NCI-H2081 (cell line): ENCODE results near the gene MBP.

ENCODE experiments used
- DNase-seq, 2 experiments: peaks; one replicate each; lab custom pipeline; 2025; lab: John Stamatoyannopoulos, UW

MBP gene

DNA sequence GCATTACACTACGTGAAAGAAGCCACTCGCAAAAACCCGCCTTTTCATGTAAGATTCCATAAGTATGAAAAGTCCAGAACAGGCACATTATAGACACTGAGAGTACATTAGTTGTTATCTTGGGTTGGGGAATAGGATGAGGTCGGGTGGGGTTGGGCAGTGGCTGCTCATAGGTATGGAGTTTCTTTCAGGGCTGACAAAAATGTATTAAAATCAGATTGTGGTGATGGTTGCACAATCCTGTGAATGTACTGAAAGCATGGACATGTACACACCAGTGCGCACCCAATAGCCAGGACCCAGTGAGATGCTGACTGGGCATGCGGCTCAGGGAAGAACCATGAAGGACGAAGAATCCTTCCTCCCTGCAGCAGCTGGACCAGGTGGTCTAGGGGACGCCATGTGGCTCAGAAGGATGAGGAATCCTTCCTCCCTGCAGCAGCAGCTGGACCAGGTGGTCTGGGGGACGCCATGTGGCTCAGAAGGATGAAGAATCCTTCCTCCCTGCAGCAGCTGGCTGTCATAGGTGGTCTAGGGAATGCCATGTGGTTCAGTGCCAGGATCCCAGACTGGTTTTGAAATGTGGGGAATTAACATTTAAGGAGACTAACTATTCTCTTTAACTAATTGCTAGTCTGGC is 50.1 kb downstream of the MBP start:
- DNase-seq: no peak

DNA sequence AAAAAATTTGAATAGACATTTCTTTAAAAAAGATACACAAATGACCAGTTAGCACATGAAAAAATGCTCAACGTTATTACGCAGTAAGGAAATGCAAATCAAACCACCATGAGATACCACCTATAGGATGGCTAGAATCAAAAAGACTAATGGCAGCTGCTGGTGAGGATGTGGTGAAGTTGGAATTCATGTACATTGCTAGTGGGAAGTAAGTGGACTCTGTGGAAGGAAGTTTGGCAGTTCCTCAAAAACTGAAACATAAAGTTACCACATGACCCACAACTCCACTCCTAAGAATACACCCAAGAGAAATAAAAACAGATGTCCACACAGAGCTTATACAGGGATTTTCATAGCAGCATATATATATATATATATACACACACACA is 51.2 kb downstream of the MBP start:
- no peak for DNase-seq

DNA sequence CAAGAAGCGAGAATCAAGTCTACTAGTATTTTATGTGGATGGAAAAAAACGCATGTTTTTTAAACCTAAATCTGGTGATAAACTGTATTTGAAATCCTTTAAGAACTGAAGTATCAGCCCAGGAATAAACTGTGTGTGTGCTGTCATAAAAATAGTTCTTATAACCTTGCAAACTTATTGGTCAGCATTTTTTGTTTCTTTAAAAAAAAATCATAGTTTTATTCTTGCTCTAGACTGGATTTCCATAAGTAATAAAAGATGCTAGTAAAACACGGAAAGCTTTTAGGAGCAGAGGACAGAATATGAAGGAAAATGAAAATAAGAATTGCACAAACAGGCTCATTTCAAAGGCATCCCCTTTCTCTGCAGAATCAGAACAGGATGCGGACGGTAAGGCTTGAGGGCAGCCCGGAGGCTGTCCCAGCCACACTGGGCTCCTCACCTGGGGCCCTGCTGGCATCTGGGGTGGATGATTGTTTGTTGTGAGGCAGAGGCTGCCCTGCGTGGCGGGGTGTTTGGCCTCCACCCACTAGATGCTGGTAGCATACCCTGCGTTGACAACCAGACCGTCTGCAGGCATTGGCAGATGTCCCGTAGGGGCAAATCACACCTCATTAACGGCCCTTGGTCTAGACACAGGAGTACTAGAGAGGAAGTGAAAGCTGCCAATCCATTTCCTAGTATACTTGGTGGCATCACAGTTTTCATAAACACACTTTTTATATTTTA is 52.5 kb downstream of the MBP start:
- DNase-seq: peak; percentile 21 to 72

DNA sequence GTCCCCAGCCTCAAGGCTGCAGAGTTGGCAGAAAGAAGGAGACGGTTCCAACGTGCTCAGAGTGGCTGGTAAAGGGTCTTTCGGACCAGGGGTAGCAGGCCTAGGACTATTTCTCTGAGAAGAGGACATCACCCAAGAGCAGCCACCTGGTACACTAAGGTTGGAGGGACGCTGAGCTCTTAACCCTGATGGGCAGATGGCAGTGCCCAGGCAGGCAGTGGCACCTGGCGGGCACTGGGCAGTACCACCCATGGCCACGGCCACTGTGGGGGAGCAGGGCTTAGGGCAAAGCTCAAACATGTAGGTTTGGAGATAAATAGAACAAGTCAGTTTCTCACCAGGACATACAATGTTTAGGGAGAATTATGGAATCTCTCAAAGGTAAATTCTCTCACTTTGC is 53.5 kb downstream of the MBP start:
- no peak for DNase-seq

DNA sequence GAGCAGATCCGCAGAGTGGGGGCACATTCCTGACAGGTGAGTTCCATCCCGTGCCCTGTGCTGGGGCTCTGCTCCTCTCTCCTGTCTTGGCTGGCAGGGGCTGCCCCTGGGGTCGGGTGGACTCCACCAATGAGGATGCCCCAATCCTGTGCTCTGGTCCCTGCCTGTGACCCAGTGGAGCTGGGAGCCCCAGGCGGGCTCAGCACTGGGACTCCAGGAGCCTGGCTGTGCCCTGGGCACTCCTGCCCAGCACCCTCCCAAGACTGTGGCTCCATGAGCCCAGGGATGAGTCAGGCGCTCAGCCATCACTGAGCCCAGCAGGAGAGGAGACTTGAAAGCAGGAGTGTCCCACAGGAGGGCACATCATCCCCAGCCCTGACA is 53.9 kb downstream of the MBP start:
- no peak for DNase-seq

DNA sequence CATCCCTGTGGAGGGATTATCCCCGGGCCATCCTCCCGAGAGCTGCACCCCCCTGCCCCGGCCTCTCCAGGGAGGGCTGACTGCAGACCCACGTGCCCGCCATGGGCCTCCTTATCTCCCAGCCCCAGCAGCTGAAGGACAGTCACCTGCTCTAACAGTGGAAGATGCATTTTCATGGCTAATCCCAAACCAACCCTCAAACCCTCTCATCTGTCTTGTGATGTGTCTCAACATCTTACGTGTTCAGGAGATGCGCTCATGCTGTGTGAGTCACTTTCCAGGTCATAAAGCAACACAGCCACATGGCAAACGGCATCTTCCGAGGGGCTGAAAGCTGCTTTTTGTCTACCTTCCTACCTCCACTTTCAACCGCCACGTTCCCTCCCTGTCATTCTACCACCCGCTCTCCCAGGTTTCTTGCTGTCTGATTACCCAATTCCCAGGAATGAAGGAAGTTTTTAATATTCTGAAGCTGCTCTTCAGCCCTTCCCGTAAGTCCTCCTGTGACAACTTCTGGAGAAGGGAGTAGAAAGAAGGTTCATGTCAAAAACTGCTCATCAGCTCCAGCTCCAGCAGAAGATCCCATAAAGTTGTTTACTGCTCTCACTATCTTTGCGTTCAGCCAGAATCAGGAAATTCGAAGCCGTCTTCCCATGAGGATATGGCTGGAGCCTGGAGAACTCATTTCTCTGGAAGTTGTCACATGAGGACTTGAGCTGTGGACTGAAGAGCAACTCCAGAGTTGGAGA is 54.5 kb downstream of the MBP start:
- no peak for DNase-seq

DNA sequence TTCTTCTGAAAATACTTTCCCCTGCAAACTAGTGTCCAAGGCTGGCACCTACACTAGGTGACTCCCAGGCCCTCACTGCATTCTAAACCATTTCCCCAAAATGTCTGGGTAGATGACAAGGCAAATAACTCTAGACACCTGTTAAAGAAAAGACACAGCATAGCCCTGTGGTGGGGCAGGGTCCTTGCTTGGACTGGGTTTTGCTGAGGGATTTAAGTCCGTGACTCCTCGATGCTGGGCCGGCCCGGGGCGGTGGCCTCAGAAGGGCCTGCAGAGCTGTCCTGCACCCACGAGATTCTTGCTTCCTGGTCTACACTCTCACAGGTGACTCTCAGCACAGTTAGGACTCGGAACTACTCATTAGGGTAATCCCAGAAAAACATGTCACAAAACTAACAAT is 55.2 kb downstream of the MBP start:
- no peak for DNase-seq

DNA sequence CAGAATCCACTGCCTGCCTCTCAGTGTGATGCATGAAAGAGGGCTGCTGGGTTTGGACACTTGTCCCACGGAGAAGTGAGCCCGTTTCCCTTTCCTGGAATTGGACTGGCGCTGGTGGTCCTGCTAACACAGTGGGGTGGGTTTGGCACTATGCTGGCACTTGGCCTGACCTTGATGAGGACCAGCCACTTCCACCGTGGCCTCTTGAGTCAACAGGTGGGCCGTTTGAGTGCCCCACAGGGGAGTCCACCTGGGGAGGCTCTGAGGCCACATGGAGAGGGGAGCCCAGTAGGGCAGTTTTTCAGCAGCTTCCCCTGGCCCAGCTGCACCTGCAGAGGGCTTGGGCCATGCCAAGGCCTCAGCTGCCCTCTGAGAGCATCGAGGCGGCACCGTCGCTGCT is 56.5 kb downstream of the MBP start:
- DNase-seq: no peak

DNA sequence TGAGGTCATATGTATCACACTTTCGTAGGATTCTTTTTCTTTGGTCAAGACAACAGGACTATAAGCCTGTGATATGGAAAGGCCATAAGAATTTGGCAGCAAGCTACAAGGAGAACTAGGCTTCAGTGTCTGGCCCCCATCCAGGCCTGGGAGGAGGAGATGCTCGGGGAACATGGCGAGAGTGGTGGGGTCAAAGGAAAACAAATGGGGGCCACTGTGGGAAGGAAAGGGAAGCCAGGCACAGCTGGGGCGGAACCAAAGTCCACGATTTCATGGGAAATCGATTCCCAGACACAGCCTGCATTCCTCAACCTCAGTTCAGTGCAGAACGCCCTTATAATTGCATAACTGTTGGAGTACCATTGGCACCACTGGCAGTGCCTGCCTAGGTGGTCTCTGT is 58.2 kb downstream of the MBP start:
- no peak for DNase-seq

DNA sequence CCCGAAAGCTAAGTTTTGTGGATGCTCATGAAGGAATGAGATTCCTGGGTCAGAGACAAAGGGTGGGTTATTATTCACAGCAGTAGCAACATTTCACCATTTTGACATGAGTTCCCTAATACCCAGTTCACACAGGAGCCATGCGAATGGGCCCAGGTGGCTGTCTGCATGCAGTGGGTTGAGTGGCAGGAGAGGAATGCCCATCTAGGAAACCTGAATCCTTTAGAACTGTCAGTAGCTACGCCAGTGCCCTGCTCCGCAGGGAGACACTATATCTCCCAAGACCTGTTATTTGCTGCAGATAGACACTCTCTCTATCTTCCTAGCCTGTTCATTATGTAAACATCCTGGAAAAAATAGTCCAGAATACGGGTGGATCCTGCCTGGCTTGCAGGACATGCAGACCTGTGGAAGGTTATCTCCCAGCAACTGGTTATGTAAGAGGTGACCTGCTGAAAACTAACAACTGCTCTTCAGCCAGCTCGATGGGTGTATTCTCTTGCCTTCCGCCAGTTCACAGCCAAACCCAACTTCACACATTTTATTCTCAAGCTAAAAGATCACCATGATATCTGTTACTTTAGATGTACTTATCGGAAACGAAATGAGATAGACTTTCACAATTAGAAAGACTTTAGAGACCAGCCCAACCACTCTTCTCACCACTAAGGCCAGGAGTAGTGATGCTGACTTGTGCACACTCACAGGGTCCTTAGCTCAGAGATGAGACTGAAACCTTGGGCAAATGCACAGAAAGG is 59.1 kb downstream of the MBP start:
- DNase-seq: no peak

DNA sequence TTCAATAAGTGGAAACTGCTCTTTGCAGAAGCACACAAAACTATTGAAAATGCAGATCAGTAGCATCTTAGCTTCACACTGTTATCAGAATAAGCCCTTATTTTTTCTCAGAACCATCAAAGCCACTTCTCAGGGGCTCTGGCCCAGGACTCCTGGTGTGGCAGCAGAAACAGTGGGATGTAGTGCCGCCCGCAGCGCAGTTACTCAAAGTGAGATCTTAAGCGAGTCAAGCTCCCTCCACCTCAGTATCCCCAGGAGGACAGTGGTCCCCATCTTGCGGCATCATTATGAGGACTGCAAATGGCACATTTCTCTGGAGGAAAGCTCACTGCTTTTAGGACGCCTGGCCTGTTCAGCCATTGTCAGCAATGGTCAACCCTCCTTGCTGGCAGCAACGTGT is 60.0 kb downstream of the MBP start:
- no peak for DNase-seq

DNA sequence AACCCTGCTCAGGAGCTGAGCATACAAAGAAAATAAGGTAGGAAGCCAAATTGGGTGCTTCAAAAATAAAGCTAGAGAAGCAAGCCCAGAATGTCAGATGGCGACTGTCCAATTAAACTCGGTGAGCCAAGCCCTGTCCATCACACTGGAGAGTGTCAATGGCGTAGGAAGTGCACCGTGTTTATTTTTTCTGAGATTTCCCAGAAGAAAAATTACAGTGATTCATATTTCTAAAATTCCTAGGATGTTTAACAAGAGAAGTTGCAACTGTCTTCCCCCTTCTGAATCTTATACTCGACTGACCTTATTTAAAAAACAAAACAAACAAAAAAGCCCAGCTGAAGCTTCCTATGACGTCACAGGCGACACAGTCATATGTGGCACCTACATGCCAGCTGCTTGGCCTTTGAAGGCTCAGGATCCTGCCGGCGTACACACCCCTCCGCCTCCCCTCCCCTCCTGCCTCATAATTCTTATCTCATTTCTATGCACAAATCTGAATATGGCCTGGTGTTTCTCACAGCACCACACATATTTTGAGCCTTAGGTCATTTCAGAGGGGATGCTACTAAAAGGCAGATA is 60.8 kb downstream of the MBP start:
- no peak for DNase-seq

DNA sequence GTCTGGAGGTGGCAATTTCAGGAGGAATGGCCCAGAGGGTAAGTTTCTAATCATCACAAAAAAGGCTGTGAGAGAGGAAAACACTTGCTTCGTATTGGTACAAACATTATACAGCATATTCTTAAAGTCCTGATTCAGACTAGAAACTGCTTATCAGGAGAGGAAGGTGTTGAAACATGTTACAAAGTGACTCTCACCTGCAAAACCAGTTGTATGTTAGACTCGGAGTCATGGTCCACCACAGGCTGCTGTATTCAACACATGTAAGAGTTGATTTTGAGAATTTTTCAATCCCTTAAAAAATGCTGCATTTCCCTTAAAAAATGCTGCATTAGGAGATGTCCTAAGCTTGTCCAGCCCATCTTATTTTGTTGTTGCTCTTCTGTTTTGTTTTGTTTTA is 61.5 kb downstream of the MBP start:
- DNase-seq: no peak

DNA sequence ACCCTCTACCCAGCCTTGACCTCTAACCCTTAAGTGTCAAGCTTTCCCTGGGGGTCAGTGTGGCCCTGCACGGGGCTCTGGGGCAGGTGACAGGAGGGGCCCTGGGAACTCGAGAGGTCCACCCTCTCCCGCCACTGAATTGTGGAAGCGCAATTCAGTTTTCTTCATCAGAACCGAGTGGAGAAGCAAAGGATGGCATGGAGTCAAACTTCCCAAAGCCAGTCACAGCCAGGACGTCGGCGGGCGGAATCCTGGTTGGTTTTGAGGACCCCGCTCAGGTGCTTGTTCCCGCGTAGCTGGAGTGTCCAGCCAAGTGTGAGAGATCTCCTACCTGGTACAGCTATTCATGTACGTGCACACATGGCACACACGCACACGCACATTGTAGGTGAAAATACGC is 62.0 kb downstream of the MBP start:
- no peak for DNase-seq

DNA sequence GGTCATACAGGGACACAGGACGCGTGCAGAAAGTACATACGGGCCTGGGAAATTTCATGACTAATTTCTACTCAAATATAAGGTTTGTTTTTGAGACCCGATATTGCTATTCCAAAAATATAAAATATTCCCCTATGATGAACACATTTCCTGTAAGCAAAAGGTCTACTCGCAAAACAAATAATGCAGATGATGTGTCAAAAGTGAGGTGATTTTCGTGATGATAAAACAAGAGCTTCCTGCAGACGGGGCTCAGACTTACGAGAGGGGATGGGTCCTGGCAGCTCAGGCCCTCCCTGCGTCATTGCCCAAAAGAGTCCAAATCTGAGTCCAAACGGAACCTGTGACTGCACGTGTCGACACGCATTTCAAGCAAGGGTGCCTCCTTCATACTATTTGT is 62.7 kb downstream of the MBP start:
- DNase-seq: no peak

DNA sequence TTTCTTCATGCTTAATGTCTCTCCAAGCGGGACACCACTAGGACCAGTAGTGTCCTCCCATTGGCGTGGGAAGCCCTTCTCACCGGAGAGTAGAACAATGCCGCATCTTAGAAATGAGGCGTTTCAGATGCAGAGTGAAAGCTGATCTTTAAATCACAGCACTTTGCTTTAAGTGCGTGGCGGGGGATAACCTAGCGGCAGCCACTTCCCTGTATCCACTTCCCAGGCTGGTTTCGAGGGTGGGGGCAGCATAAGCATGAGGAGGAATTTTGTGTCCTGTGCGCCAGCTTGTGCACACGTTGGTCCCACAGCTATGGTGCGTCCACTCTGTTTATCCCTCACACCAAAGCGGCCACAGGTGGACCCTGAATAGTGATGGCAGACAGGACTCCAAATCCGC is 63.1 kb downstream of the MBP start:
- no peak for DNase-seq

DNA sequence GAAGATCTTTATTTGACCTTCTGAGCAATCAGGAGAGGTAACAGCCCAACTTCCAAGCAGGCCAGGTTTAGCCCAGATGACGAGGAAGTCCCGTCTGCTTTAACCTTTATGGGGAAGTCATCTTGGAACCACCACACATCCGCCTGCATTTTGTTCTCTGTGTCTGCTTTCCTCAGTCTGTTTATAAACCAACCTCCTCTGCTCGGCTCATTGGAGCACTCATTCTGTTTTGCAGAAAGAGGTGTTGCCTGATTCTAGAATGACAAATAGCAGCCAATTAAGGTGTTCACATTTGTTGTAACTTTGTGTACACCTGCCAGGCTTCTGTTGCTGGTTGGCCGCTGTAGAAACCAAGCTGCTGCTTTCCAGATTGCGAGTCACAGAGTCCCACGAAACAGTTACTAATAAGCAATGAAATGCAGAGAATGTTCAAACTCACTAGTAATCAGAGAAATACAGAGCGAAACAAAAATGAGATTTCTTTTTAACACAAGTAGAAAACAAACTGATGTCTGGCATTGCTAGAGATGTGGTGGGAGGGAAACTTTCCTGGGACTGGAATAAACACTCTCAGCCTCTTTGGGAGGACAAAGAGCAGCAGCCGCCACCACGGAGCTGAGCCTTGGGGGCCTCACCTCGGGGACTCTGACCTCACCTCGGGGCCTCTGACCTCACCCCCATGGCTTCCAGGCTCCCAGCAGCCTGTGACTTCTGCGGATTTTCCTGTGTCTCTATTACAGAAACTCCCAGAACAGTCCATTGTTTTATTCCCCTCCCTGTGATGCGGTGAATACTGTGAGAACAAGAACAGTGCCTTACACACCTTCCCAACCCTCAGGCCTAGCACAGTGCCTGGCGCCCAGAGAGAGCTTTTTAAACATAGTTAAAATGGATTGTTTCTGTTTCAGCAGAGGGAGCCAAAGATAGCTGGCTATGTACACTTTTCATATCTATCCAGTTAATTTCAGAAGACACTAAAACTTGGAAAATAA is 64.0 kb downstream of the MBP start:
- DNase-seq: peak in 1 of 2 experiments; percentile 43

DNA sequence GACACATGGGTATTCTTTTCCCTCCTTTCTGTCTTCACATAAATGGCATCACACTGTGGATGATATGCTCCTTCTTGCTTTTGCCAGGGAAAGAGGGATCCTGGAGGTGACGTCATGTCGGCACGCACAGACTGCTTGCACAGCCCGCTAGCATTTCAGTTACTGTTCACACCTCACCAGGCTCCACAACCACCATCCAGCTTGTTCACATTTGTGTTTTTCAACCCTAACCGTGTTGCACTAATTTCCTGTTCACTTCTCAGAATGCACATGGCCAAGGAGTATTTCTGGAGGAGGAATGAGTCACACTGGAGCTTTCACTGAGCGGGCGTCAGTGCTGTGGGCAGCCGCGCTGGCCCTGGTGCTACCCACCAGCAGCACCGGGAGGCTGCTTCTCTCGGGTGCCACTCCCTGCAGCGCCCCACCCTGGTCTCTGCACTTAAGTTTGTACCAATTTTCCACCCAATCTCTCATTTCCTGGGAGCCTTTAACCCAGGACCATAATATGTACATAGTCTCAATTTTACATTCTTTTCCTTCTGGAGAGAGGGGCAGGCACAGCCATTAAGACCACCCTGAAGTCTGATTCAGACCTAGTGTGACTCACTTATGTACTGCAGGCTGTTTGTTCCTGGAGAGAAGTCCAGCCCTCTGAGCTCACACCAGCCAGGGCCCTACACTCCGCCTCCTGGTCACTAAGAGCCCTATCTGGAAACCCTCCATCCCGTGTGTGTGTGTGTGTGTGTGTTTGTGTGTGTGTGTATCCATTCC is 65.1 kb downstream of the MBP start:
- no peak for DNase-seq

DNA sequence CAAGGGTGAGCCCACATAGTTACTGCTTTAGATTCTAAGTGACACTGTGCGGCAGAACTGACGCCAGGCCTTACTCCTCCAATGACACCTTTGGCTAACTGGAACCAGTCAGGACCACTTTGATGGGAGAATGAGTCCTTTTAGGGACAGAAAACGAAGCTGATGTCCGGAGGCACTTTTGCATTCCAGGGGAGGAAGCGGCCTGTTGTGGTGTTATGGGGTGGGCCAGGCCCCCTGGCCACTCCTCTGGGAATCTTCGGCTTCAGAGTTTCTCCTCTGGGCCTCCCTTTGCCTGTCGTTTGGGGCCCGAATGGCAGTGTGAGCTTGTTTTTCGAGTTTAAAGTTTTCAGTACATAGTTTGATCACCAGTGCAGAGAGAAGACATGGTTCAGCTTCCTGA is 65.9 kb downstream of the MBP start:
- no peak for DNase-seq

DNA sequence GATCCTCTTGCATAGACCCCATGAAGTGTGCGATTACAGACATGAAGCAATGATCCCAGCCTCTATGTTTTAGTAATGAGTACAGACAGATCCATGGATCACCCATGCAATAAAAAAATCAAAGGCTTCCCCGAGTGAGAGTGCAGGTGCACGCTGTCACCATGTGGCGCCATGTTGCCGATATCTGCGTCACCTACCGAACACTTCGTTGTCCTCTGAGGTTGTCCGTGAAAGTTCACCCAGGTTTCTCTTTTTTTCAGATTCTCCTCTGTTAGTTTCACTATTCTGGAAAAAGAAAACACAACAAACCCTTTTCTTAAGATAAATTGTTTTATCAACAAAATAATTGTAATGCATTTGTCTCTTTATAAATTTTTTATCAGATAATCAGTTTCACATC is 66.5 kb downstream of the MBP start:
- no peak for DNase-seq
